Cardiac muscle cell (in vitro differentiated cells and primary cell): ENCODE data around the gene MBD4. TPM values are rescaled to one million over a fixed set of nuclear protein-coding genes. Genes with fewer than 3 reads are reported as not detected.
"Not testable (repeated sequence)": the region's sequence is repeated elsewhere in the genome, so short reads cannot be mapped to it uniquely, and the experiment has no call there.

Experiments used
- DNase-seq, 2 donors: peaks; one replicate each; pipeline versions ENCODE4 v3.0.0 to v3.0.0-alpha.2; 2010 to 2017; ENCODE audit warnings: low read depth in 1 of 2, low spot score in 1 of 2
- H3K27ac ChIP-seq: fragments of 200-600 bp; sonication (generic); 2 replicates; pipeline ENCODE4 v1.5.1; 2016
- H3K27me3 ChIP-seq: fragments of 200-600 bp; sonication (generic); 2 replicates; pipeline ENCODE4 v1.6.0; 2016; ENCODE audit warnings: control low read depth
- H3K36me3 ChIP-seq: fragments of 200-600 bp; sonication (generic); 2 replicates; pipeline ENCODE4 v1.5.1; 2016; ENCODE audit warnings: control low read depth
- H3K4me1 ChIP-seq: fragments of 200-600 bp; sonication (generic); 2 replicates; pipeline ENCODE4 v1.8.1; 2017; ENCODE audit warnings: low read depth, mild to moderate bottlenecking, mixed run types
- H3K4me3 ChIP-seq: fragments of 200-600 bp; sonication (generic); 2 replicates; pipeline ENCODE4 v1.5.1; 2016; ENCODE audit warnings: mild to moderate bottlenecking
- H3K9me3 ChIP-seq: fragments of 200-600 bp; sonication (generic); 2 replicates; pipeline ENCODE4 v1.5.1; 2017; ENCODE audit warnings: low read depth, mild to moderate bottlenecking, control low read depth
- CTCF ChIP-seq: IDR thresholded peaks from 2 replicates; pipeline ENCODE4 v1.5.1; 2012; ENCODE audit warnings: low read depth, mild to moderate bottlenecking, low read length
- polyA plus RNA-seq: library from polyadenylated mRNA; unstranded; fragments of >200 nt; fragmentation: Nextera tagmentation; extraction: Ambion mirVana; gene quantifications from 2 replicates; pipeline ENCODE4 v1.2.1, GENCODE V29; 2016
- total RNA-seq: library from RNA; depleted of rRNA; stranded (reverse); fragments of >200 nt; gene quantifications from 2 replicates; pipeline ENCODE4 v1.2.3, GENCODE V29; 2016

The MBD4 gene
- 16.2 and 30.0 TPM in 2 replicates for total RNA-seq
- polyA plus RNA-seq, result 39.8 and 60.8 TPM in 2 replicates

- no peaks in the 10 kb centered on the region for H3K27me3 ChIP-seq
- H3K4me1 ChIP-seq, result peaks cover 28% of the 10 kb centered on the region
- DNase-seq, result peak; percentile 98 to 100
- no peaks in the 10 kb centered on the region for H3K9me3 ChIP-seq
- H3K36me3 ChIP-seq, result peaks cover 13% of the 10 kb centered on the region
- TF ChIP-seq CTCF, result no peak
- peak within 1 kb of the TSS; percentile 72 for H3K4me3 ChIP-seq
- H3K27ac ChIP-seq, result peak within 1 kb of the TSS; percentile 91
These were observed at the start of gene MBD4, which contains the start of gene IFT122 for GRCh38 chr3:129439817-129440617. Gene MBD4, minus strand, starts transcription at chr3:129439948. Its CDS starts 115 bp downstream, at chr3:129439833. Gene IFT122, plus strand, starts transcription at chr3:129440224. Its CDS starts 107 bp downstream, at chr3:129440331.

- not testable (repeated sequence) for H3K27me3 ChIP-seq, DNase-seq, H3K36me3 ChIP-seq, H3K4me3 ChIP-seq, H3K9me3 ChIP-seq, H3K27ac ChIP-seq
- H3K4me1 ChIP-seq, result peaks cover 25% of the 10 kb centered on the region
These were observed 49.5 kb upstream of the MBD4 start for GRCh38 chr3:129489258-129489657.

GRCh38 chr3:129487868-129488335 lies 48.2 kb upstream of the MBD4 start:
- H3K27me3 ChIP-seq, H3K27ac ChIP-seq, H3K9me3 ChIP-seq, H3K4me3 ChIP-seq, H3K36me3 ChIP-seq, DNase-seq: not testable (repeated sequence)
- H3K4me1 ChIP-seq, result peaks cover 25% of the 10 kb centered on the region

GRCh38 chr3:129487183-129487867 lies 47.6 kb upstream of the MBD4 start:
- H3K9me3 ChIP-seq, result no peaks in the 10 kb centered on the region
- no peaks in the 10 kb centered on the region for H3K27me3 ChIP-seq
- H3K4me3 ChIP-seq, result no peak overlapping the region
- DNase-seq, result no peak
- H3K27ac ChIP-seq, result peak overlapping the region; percentile 85
- H3K4me1 ChIP-seq, result peaks cover 25% of the 10 kb centered on the region
- no peak for TF ChIP-seq CTCF
- H3K36me3 ChIP-seq, result no peaks in the 10 kb centered on the region

- H3K27ac ChIP-seq, result peak overlapping the region; percentile 85
- H3K4me1 ChIP-seq, result peaks cover 25% of the 10 kb centered on the region
- TF ChIP-seq CTCF, result no peak
- H3K9me3 ChIP-seq, result no peaks in the 10 kb centered on the region
- H3K27me3 ChIP-seq, result no peaks in the 10 kb centered on the region
- no peak overlapping the region for H3K4me3 ChIP-seq
- no peaks in the 10 kb centered on the region for H3K36me3 ChIP-seq
- DNase-seq, result no peak
These were observed 46.9 kb upstream of the MBD4 start for GRCh38 chr3:129486664-129487035.

GRCh38 chr3:129485721-129486663 lies 46.2 kb upstream of the MBD4 start:
- no peak for TF ChIP-seq CTCF
- peak; percentile 72 to 99 for DNase-seq
- H3K4me1 ChIP-seq, result peaks cover 27% of the 10 kb centered on the region
- no peaks in the 10 kb centered on the region for H3K27me3 ChIP-seq
- H3K9me3 ChIP-seq, result no peaks in the 10 kb centered on the region
- H3K4me3 ChIP-seq, result no peak overlapping the region
- no peaks in the 10 kb centered on the region for H3K36me3 ChIP-seq
- H3K27ac ChIP-seq, result peak overlapping the region; percentile 85

GRCh38 chr3:129485146-129485545 lies 45.4 kb upstream of the MBD4 start:
- H3K4me3 ChIP-seq, DNase-seq, H3K9me3 ChIP-seq, H3K36me3 ChIP-seq, H3K27me3 ChIP-seq: not testable (repeated sequence)
- Histone ChIP-seq H3K27ac (peak overlapping the region; percentile 85), H3K4me1 (peaks cover 27% of the 10 kb centered on the region)
